ENCODE data around the gene FNBP1L.

DNA sequence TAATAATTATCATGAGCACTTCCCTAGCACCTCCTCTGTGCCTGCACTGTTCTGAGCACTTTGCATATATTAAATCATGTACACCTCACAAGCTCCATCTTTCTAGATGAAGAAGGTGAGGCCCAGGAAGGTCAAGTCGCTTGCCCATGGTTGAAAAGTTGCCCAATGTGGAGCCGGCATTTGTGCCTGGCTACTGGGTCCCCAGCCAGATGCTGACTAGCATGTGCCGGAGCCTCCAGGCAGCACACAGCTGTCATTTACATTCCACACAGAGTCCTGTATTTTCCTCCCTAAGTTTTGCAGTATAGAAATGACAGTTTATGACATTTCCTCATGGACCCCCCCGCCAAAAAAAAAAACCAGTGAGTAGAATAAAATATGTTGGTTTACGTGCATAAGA is 139.4 kb downstream of the FNBP1L start:
- TF ChIP-seq, protein P1, sequence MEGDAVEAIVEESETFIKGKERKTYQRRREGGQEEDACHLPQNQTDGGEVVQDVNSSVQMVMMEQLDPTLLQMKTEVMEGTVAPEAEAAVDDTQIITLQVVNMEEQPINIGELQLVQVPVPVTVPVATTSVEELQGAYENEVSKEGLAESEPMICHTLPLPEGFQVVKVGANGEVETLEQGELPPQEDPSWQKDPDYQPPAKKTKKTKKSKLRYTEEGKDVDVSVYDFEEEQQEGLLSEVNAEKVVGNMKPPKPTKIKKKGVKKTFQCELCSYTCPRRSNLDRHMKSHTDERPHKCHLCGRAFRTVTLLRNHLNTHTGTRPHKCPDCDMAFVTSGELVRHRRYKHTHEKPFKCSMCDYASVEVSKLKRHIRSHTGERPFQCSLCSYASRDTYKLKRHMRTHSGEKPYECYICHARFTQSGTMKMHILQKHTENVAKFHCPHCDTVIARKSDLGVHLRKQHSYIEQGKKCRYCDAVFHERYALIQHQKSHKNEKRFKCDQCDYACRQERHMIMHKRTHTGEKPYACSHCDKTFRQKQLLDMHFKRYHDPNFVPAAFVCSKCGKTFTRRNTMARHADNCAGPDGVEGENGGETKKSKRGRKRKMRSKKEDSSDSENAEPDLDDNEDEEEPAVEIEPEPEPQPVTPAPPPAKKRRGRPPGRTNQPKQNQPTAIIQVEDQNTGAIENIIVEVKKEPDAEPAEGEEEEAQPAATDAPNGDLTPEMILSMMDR (optimal IDR thresholded peaks at IDR 0.05 in 1 of 3, IDR thresholded peaks at IDR 0.05 in 1 of 3, conservative IDR thresholded peaks at IDR 0.05 in 1 of 3; ENCODE audit: extremely low read depth in 1 of 3, insufficient read depth in 2 of 3, low read length in 3 of 3), result no peak
- no peak for TF ChIP-seq EZH2 (IDR thresholded peaks at IDR 0.05; ENCODE audit: low read length)
